GM21390 (cell line): ENCODE results near the gene ECI1.

Source experiments
- ATAC-seq: cut with Tn5 transposase; IDR thresholded peaks from one replicate; pipeline ENCODE4 v1.9.1; 2021; ENCODE audit not compliant: unreplicated experiment

Gene ECI1

GRCh38 chr16:2197765-2198164 is 53.6 kb downstream of the ECI1 start:
- ATAC-seq: no peak

- no peak for ATAC-seq
Measured at GRCh38 chr16:2196981-2197511, 54.3 kb downstream of the ECI1 start.

GRCh38 chr16:2196162-2196980 is 55.0 kb downstream of the ECI1 start, which contains the start of gene CASKIN1:
CASKIN1 (minus strand) TSS chr16:2196605; CDS start chr16:2196432, 173 bp downstream.
- ATAC-seq: no peak

- no peak for ATAC-seq
Measured at GRCh38 chr16:2195322-2196161, 55.8 kb downstream of the ECI1 start.

- no peak for ATAC-seq
Measured at GRCh38 chr16:2194852-2195321, 56.5 kb downstream of the ECI1 start.

- no peak for ATAC-seq
Measured at GRCh38 chr16:2194166-2194834, 57.1 kb downstream of the ECI1 start.

- ATAC-seq: no peak
Measured at GRCh38 chr16:2191446-2191706, 60.0 kb downstream of the ECI1 start.

- no peak for ATAC-seq
Measured at GRCh38 chr16:2190659-2191445, 60.5 kb downstream of the ECI1 start.

GRCh38 chr16:2190002-2190658 is 61.3 kb downstream of the ECI1 start:
- ATAC-seq: no peak
